HepG2 (cell line): ENCODE data around the gene ADAM22. TPM values are rescaled to one million over a fixed set of nuclear protein-coding genes. Genes with fewer than 3 reads are reported as not detected.

Source experiments
- ATAC-seq: fragments of 200-7000 bp; cut with Tn5 transposase; 3 replicates; pipeline ENCODE4 v1.9.1; 2020; ENCODE audit warnings: mild to moderate bottlenecking, moderate library complexity
- BruUV-seq: library from RNA; stranded (reverse); fragments of 400-500 nt; replicated peaks from 2 replicates; lab custom pipeline; 2021; lab: Mats Ljungman, UMichigan
- CTCF ChIA-PET: fragments of 300-600 bp; formaldehyde crosslinking; extraction: SDS; loops from one replicate; lab custom pipeline; 2021; ENCODE audit warnings: low total read pairs, inconsistent platforms, low intra/inter-chr PET ratio; lab: Yijun Ruan, JAX
- POLR2A ChIA-PET: fragments of 350-600 bp; sonication (Branson Sonifier 250); formaldehyde crosslinking; loops from one replicate; lab custom pipeline; 2020; ENCODE audit warnings: antibody characterized with exemption, inconsistent platforms; lab: Yijun Ruan, JAX
- DNase-seq: peaks from one replicate; pipeline ENCODE4 v3.0.0-alpha.2; 2015; ENCODE audit warnings: low spot score
- FAIRE-seq: peaks from 3 replicates; lab custom pipeline; 2011; peaks lifted over from hg19 to GRCh38; lab: Jason Lieb, UNC
- H2AFZ ChIP-seq: one replicate; pipeline ENCODE4 v1.6.1; 2011; ENCODE audit warnings: low read length, inconsistent platforms
- H3K27ac ChIP-seq: fragments of 300-600 bp; 3 replicates; pipeline ENCODE4 v1.8.0; 2011; ENCODE audit warnings: mixed run types, mild to moderate bottlenecking, mixed read lengths, low read length, inconsistent platforms; ENCODE audit not compliant: insufficient read depth; ENCODE audit errors: extremely low read length
- H3K27me3 ChIP-seq, 2 experiments: fragments of 200-600 bp in 1 of 2; 2 replicates in 1 of 2; 3 replicates in 1 of 2; pipeline versions ENCODE4 v1.6.0 to v1.8.0; 2011; ENCODE audit warnings: low read length in 2 of 2, mild to moderate bottlenecking in 2 of 2, moderate library complexity in 2 of 2, inconsistent platforms in 1 of 2; ENCODE audit not compliant: insufficient read depth in 2 of 2, control insufficient read depth in 1 of 2
- H3K36me3 ChIP-seq, 2 experiments: fragments of 200-600 bp in 1 of 2; replicated peaks in 1 of 2; 2 replicates in 1 of 2; 3 replicates in 1 of 2; pipeline versions ENCODE4 v1.5.1 to v1.8.0; 2011; ENCODE audit warnings: low read length in 2 of 2, inconsistent platforms in 1 of 2; ENCODE audit not compliant: insufficient read depth in 2 of 2, control insufficient read depth in 1 of 2
- H3K4me1 ChIP-seq: 2 replicates; pipeline ENCODE4 v1.5.1; 2012; ENCODE audit warnings: low read length, inconsistent platforms; ENCODE audit not compliant: insufficient read depth
- H3K4me2 ChIP-seq: 2 replicates; pipeline ENCODE4 v1.6.0; 2011; ENCODE audit warnings: low read depth, low read length, inconsistent platforms
- H3K4me3 ChIP-seq, 3 experiments: fragments of 200-600 bp in 1 of 3; sonication (generic), shearing (Covaris generic) in 1 of 3; replicated peaks in 1 of 3; 2 replicates each; pipeline ENCODE4 v1.5.1; 2011 to 2016; ENCODE audit warnings: low read length in 3 of 3, inconsistent platforms in 2 of 3, low read depth in 2 of 3, mild to moderate bottlenecking in 2 of 3, control low read depth in 1 of 3, mixed read lengths in 1 of 3; ENCODE audit not compliant: insufficient read depth in 1 of 3
- H3K79me2 ChIP-seq: one replicate; pipeline ENCODE4 v1.6.1; 2011; ENCODE audit warnings: low read length, inconsistent platforms; ENCODE audit not compliant: insufficient read depth
- H3K9ac ChIP-seq: 2 replicates; pipeline ENCODE4 v1.6.0; 2011; ENCODE audit warnings: mild to moderate bottlenecking, low read depth, low read length, inconsistent platforms; ENCODE audit not compliant: insufficient read depth
- H3K9me3 ChIP-seq: 2 replicates; pipeline ENCODE4 v1.5.1; 2012; ENCODE audit warnings: mild to moderate bottlenecking, low read length
- H4K20me1 ChIP-seq: 2 replicates; pipeline ENCODE4 v1.6.0; 2011; ENCODE audit warnings: inconsistent platforms, mild to moderate bottlenecking, low read length, moderate library complexity; ENCODE audit not compliant: insufficient read depth
- AGO1 ChIP-seq: fragments of 200-400 bp; formaldehyde crosslinking; IDR thresholded peaks from 2 replicates; pipeline ENCODE4 v1.6.1; 2017; ENCODE audit warnings: mild to moderate bottlenecking, low read depth, low read length, moderate library complexity; ENCODE audit not compliant: poor library complexity, severe bottlenecking
- BCL6 ChIP-seq: IDR thresholded peaks from 2 replicates; pipeline ENCODE4 v1.6.1; 2016; ENCODE audit warnings: missing genetic modification reagents, missing compliant biosample characterization
- BRF2 ChIP-seq: sonication (generic); formaldehyde crosslinking; IDR thresholded peaks from 2 replicates; pipeline ENCODE4 v1.8.1; 2022; ENCODE audit warnings: mild to moderate bottlenecking, missing genetic modification reagents
- DMTF1 ChIP-seq: sonication (generic); formaldehyde crosslinking; IDR thresholded peaks from 2 replicates; pipeline ENCODE4 v1.4.0; 2020; ENCODE audit warnings: mild to moderate bottlenecking, missing genetic modification reagents
- FOXO1 ChIP-seq: sonication (generic); formaldehyde crosslinking; IDR thresholded peaks from 2 replicates; pipeline ENCODE4 v1.4.0; 2020; ENCODE audit warnings: missing genetic modification reagents
- GMEB1 ChIP-seq: sonication (generic); formaldehyde crosslinking; IDR thresholded peaks from 2 replicates; pipeline ENCODE4 v1.5.1; 2020; ENCODE audit warnings: missing genetic modification reagents, mild to moderate bottlenecking, borderline replicate concordance
- HMG20A ChIP-seq: IDR thresholded peaks from 2 replicates; pipeline ENCODE4 v1.6.1; 2016; ENCODE audit warnings: borderline replicate concordance
- NCOR1 ChIP-seq: fragments of 200-600 bp; sonication (generic); IDR thresholded peaks from 2 replicates; pipeline ENCODE4 v1.7.0; 2017; ENCODE audit warnings: antibody characterized with exemption, low read length, borderline replicate concordance
- NFE2 ChIP-seq: sonication (generic); formaldehyde crosslinking; IDR thresholded peaks from 2 replicates; pipeline ENCODE4 v1.4.0; 2020; ENCODE audit warnings: missing genetic modification reagents
- NONO ChIP-seq, 2 experiments: fragments of 450-650 bp in 1 of 2; sonication (generic) in 1 of 2; formaldehyde crosslinking in 1 of 2; IDR thresholded peaks in 1 of 2; conservative IDR thresholded peaks in 1 of 2; 2 replicates each; pipeline versions ENCODE4 v1.6.1 to v1.8.0; 2017 to 2022; ENCODE audit warnings: mild to moderate bottlenecking in 1 of 2, missing genetic modification reagents in 1 of 2, moderate library complexity in 1 of 2
- PAF1 ChIP-seq: IDR thresholded peaks from 2 replicates; pipeline ENCODE4 v1.6.1; 2016; ENCODE audit warnings: missing genetic modification reagents, missing compliant biosample characterization
- PHF20 ChIP-seq: sonication (generic); formaldehyde crosslinking; IDR thresholded peaks from 2 replicates; pipeline ENCODE4 v1.5.0; 2020; ENCODE audit warnings: mild to moderate bottlenecking, missing genetic modification reagents
- SNRNP70 ChIP-seq: fragments of 200-400 bp; formaldehyde crosslinking; IDR thresholded peaks from 2 replicates; pipeline ENCODE4 v1.6.1; 2017; ENCODE audit warnings: mild to moderate bottlenecking, low read depth, low read length, moderate library complexity
- ZKSCAN1 ChIP-seq: fragments of 150-350 bp; IDR thresholded peaks from 2 replicates; pipeline ENCODE4 v1.6.1; 2014; ENCODE audit warnings: low read length
- ZNF350 ChIP-seq: sonication (generic); formaldehyde crosslinking; IDR thresholded peaks from 2 replicates; pipeline ENCODE4 v1.4.0; 2020; ENCODE audit warnings: mild to moderate bottlenecking, low read depth, missing genetic modification reagents, borderline replicate concordance
- ZSCAN22 ChIP-seq: sonication (generic); formaldehyde crosslinking; IDR thresholded peaks from 2 replicates; pipeline ENCODE4 v1.4.0; 2020; ENCODE audit warnings: mild to moderate bottlenecking, missing genetic modification reagents
- WGBS: methylation state at CpG from one replicate; pipeline ENCODE4 v1.1.6; 2017; ENCODE audit warnings: low lambda C conversion rate; 5-methylcytosine and 5-hydroxymethylcytosine counted together
- in situ Hi-C: cut with HindIII; loops from 2 replicates; pipeline ENCODE4 v1.10.0; 2017; ENCODE audit warnings: low pct_unique_long_range_greater_than_20kb; ENCODE audit not compliant: extremely low pct_ligation_motif_present
- intact Hi-C: fragments of 100-400 bp; cut with micrococcal nuclease; formaldehyde crosslinking; loops from one replicate; pipeline ENCODE4 v1.10.0; 2022; ENCODE audit not compliant: unreplicated experiment
- polyA plus RNA-seq, 8 experiments: library from polyadenylated mRNA; depleted of rRNA in 3 of 8; stranded (reverse) in 7 of 8; unstranded in 1 of 8; fragments of >200 nt; fragmentation: Illumina TruSeq in 4 of 8; extraction: Trizol in 4 of 8; gene quantifications; 2 replicates each; pipeline versions ENCODE4 v1.2.1 to v1.2.3, GENCODE V29; 2011 to 2016; ENCODE audit warnings: low read depth in 4 of 8, missing spikeins in 1 of 8, mixed read lengths in 1 of 8; ENCODE audit not compliant: insufficient read depth in 1 of 8
- total RNA-seq, 5 experiments: library from RNA; depleted of rRNA; stranded (reverse); fragments of >200 nt; fragmentation: Illumina TruSeq; extraction: Trizol; gene quantifications; 2 replicates each; pipeline ENCODE4 v1.2.3, GENCODE V29; 2016; ENCODE audit warnings: low read depth in 1 of 5
- TF ChIP-seq, protein P1 (sequence below), 2 experiments: sonication (generic) in 1 of 2; formaldehyde crosslinking in 1 of 2; IDR thresholded peaks; 2 replicates each; pipeline versions ENCODE4 v1.5.1 to v1.6.1; 2011 to 2020; ENCODE audit warnings: borderline replicate concordance in 1 of 2, low read depth in 1 of 2, low read length in 1 of 2, mild to moderate bottlenecking in 1 of 2, missing genetic modification reagents in 1 of 2, moderate library complexity in 1 of 2

ADAM22 gene
- total and polyA plus RNA-seq, 2 of the 13 experiments (the other 11 are each of a cell fraction or from before 2014, with no cell fraction given) = 1.9 to 6.7 TPM

GRCh38 chr7:88044069-88044468 lies 110.0 kb downstream of the ADAM22 start:
- Histone ChIP-seq H3K79me2 (no peaks in the 10 kb centered on the region), H3K36me3 (no peaks in the 10 kb centered on the region), H3K27ac (no peak overlapping the region), H4K20me1 (no peaks in the 10 kb centered on the region), H3K4me1 (no peaks in the 10 kb centered on the region), H3K4me3 (no peak overlapping the region), H3K27me3 (no peaks in the 10 kb centered on the region), H3K4me2 (no peak overlapping the region), H3K9ac (no peak overlapping the region), H3K9me3 (no peaks in the 10 kb centered on the region), H2AFZ (no peak overlapping the region)
- POLR2A ChIA-PET = no interaction called here
- BruUV-seq = no TSS peak
- CTCF ChIA-PET = no interaction called here
- ATAC-seq = no peak
- intact Hi-C loops = no loop called here
- WGBS = 49% methylated on average over 2 of the region's 2 CpGs
- DNase-seq = no peak
- TF ChIP-seq FOXO1 (CRISPR knock-in tag) (no peak), ZNF350 (CRISPR knock-in tag) (no peak), GMEB1 (CRISPR knock-in tag) (no peak), AGO1 (no peak), DMTF1 (CRISPR knock-in tag) (no peak), PHF20 (CRISPR knock-in tag) (no peak), NFE2 (CRISPR knock-in tag) (no peak), BRF2 (CRISPR knock-in tag) (no peak), ZSCAN22 (CRISPR knock-in tag) (no peak), HMG20A (CRISPR knock-in tag) (no peak), SNRNP70 (no peak), PAF1 (CRISPR knock-in tag) (no peak), ZKSCAN1 (no peak), BCL6 (CRISPR knock-in tag) (no peak), NONO (IDR thresholded peaks at IDR 0.05) (no peak), NONO (CRISPR knock-in tag; conservative IDR thresholded peaks at IDR 0.05) (no peak), NCOR1 (no peak)
- TF ChIP-seq, protein P1, sequence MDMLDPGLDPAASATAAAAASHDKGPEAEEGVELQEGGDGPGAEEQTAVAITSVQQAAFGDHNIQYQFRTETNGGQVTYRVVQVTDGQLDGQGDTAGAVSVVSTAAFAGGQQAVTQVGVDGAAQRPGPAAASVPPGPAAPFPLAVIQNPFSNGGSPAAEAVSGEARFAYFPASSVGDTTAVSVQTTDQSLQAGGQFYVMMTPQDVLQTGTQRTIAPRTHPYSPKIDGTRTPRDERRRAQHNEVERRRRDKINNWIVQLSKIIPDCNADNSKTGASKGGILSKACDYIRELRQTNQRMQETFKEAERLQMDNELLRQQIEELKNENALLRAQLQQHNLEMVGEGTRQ (IDR thresholded peaks at IDR 0.05; ENCODE audit: low read depth, low read length) = no peak
- TF ChIP-seq, protein P1 (CRISPR knock-in tag; IDR thresholded peaks at IDR 0.05; ENCODE audit: borderline replicate concordance) = no peak
- FAIRE-seq = no peak
- in situ Hi-C loops = no loop called here
